ENCODE measurements around the gene SCAPER. TPM values are rescaled to one million over a fixed set of nuclear protein-coding genes. Genes with fewer than 3 reads are reported as not detected.

The SCAPER gene
- total RNA-seq, 1 experiment from 2014 or later: 15.3 TPM

GRCh38 chr15:76377751-76378150, 527.4 kb downstream of the SCAPER start:
- Histone ChIP-seq H3K9me3 (ENCODE audit: control insufficient read depth, insufficient read depth, low read depth, low read length) (no peaks in the 10 kb centered on the region), H3K36me3 (ENCODE audit: control insufficient read depth, insufficient read depth, low read length) (no peaks in the 10 kb centered on the region; the same call in 1 of the 2 replicates), H3K27me3 (ENCODE audit: control insufficient read depth, insufficient read depth, low read length) (no peaks in the 10 kb centered on the region), H3K4me1 (ENCODE audit: control insufficient read depth, insufficient read depth, low read length) (no peaks in the 10 kb centered on the region), H3K4me3 (ENCODE audit: low read depth in 2 of 2, low read length in 2 of 2) (no peak overlapping the region), H3K27ac (ENCODE audit: low read length) (no peak overlapping the region)
- ATAC-seq (no peak), DNase-seq (ENCODE audit: low read depth, low spot score) (no peak)
- POLR2A ChIA-PET: no interaction called here
- TF ChIP-seq REST (IDR thresholded peaks at IDR 0.05; ENCODE audit: insufficient read depth in 1 of 2, low read depth in 2 of 2, low read length in 1 of 2): no peak
- TF ChIP-seq, protein P1, sequence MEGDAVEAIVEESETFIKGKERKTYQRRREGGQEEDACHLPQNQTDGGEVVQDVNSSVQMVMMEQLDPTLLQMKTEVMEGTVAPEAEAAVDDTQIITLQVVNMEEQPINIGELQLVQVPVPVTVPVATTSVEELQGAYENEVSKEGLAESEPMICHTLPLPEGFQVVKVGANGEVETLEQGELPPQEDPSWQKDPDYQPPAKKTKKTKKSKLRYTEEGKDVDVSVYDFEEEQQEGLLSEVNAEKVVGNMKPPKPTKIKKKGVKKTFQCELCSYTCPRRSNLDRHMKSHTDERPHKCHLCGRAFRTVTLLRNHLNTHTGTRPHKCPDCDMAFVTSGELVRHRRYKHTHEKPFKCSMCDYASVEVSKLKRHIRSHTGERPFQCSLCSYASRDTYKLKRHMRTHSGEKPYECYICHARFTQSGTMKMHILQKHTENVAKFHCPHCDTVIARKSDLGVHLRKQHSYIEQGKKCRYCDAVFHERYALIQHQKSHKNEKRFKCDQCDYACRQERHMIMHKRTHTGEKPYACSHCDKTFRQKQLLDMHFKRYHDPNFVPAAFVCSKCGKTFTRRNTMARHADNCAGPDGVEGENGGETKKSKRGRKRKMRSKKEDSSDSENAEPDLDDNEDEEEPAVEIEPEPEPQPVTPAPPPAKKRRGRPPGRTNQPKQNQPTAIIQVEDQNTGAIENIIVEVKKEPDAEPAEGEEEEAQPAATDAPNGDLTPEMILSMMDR (IDR thresholded peaks at IDR 0.05): no peak
- TF ChIP-seq TCF7L2 (IDR thresholded peaks at IDR 0.05; ENCODE audit: low read depth, low read length): no peak
- no peak for TF ChIP-seq POLR2AphosphoS5 (IDR thresholded peaks at IDR 0.05; ENCODE audit: low read depth, low read length)
- TF ChIP-seq SIN3A (IDR thresholded peaks at IDR 0.05; ENCODE audit: borderline replicate concordance, insufficient read depth, low read depth, low read length): no peak
- no TSS peak for BruUV-seq (replicated peaks)
- CTCF ChIA-PET: no interaction called here
- intact Hi-C loops (cut with micrococcal nuclease; ENCODE audit: unreplicated experiment): no loop called here
- in situ Hi-C loops (cut with HindIII; ENCODE audit: low pct_unique_long_range_greater_than_20kb, low sequenced_read_pairs): no loop called here

DNA sequence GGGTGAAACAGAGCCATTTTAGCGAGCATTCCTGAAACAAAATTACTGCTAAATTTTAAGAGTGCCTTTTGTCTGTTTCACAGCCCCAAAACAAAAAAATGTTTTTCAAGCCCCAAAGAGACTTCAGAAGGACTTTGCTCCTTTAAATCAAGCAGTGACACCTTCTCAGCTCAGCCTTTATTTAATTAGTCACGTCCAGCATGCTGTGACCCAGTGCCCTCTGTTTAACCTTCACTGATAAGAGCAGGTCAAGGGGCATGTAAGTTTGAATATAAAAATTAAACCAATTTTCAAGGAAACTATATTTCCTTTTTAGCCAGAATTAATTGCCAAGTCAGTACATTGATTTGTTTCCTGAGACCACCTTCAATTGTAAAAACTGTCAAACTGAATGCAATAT, 527.9 kb downstream of the SCAPER start:
- BruUV-seq (replicated peaks): no TSS peak
- CTCF ChIA-PET: no interaction called here
- H3K36me3 ChIP-seq (ENCODE audit: control insufficient read depth, insufficient read depth, low read length): no peaks in the 10 kb centered on the region; the same call in 1 of the 2 replicates
- intact Hi-C loops (cut with micrococcal nuclease; ENCODE audit: unreplicated experiment): no loop called here
- POLR2A ChIA-PET: no interaction called here
- TF ChIP-seq POLR2AphosphoS5 (IDR thresholded peaks at IDR 0.05; ENCODE audit: low read depth, low read length): no peak
- TF ChIP-seq, protein P1 (IDR thresholded peaks at IDR 0.05): no peak
- no peak for TF ChIP-seq SIN3A (IDR thresholded peaks at IDR 0.05; ENCODE audit: borderline replicate concordance, insufficient read depth, low read depth, low read length)
- TF ChIP-seq REST (IDR thresholded peaks at IDR 0.05; ENCODE audit: insufficient read depth in 1 of 2, low read depth in 2 of 2, low read length in 1 of 2): no peak
- no peak for TF ChIP-seq TCF7L2 (IDR thresholded peaks at IDR 0.05; ENCODE audit: low read depth, low read length)
- DNase-seq (ENCODE audit: low read depth, low spot score) (no peak), ATAC-seq (no peak)
- no peaks in the 10 kb centered on the region for H3K4me1 ChIP-seq (ENCODE audit: control insufficient read depth, insufficient read depth, low read length)
- no peaks in the 10 kb centered on the region for H3K9me3 ChIP-seq (ENCODE audit: control insufficient read depth, insufficient read depth, low read depth, low read length)
- no peak overlapping the region for H3K27ac ChIP-seq (ENCODE audit: low read length)
- in situ Hi-C loops (cut with HindIII; ENCODE audit: low pct_unique_long_range_greater_than_20kb, low sequenced_read_pairs): no loop called here
- no peaks in the 10 kb centered on the region for H3K27me3 ChIP-seq (ENCODE audit: control insufficient read depth, insufficient read depth, low read length)
- no peak overlapping the region for H3K4me3 ChIP-seq (ENCODE audit: low read depth in 2 of 2, low read length in 2 of 2)
